GM18858 (cell line): ENCODE measurements around the gene GRIN2A.

Source experiments
- ATAC-seq: cut with Tn5 transposase; IDR thresholded peaks from one replicate; pipeline ENCODE4 v1.9.1; 2021; ENCODE audit not compliant: unreplicated experiment

GRIN2A gene

GRCh38 chr16:10182222-10183053 lies at the start of gene GRIN2A:
Gene GRIN2A, minus strand, starts transcription at chr16:10182428. Its CDS starts 2,017 bp downstream, at chr16:10180411.
- ATAC-seq: no peak

GRCh38 chr16:10231563-10231962 lies 49.3 kb upstream of the GRIN2A start:
- no peak for ATAC-seq

- ATAC-seq: no peak
These were observed 46.6 kb upstream of the GRIN2A start for GRCh38 chr16:10228779-10229178.

- ATAC-seq: no peak
These were observed 44.7 kb upstream of the GRIN2A start for GRCh38 chr16:10226987-10227306.

- ATAC-seq: no peak
These were observed 44.1 kb upstream of the GRIN2A start for GRCh38 chr16:10226141-10226986.

- ATAC-seq: no peak
These were observed 43.4 kb upstream of the GRIN2A start for GRCh38 chr16:10225653-10226052.

GRCh38 chr16:10224850-10225249 lies 42.6 kb upstream of the GRIN2A start:
- no peak for ATAC-seq

GRCh38 chr16:10220942-10221341 lies 38.7 kb upstream of the GRIN2A start:
- no peak for ATAC-seq

GRCh38 chr16:10219742-10220141 lies 37.5 kb upstream of the GRIN2A start:
- ATAC-seq: no peak

GRCh38 chr16:10218490-10219206 lies 36.4 kb upstream of the GRIN2A start:
- ATAC-seq: no peak

GRCh38 chr16:10213748-10214147 lies 31.5 kb upstream of the GRIN2A start:
- ATAC-seq: no peak

GRCh38 chr16:10210944-10211343 lies 28.7 kb upstream of the GRIN2A start:
- ATAC-seq: no peak

- ATAC-seq: no peak
These were observed 24.6 kb upstream of the GRIN2A start for GRCh38 chr16:10206865-10207264.

- peak; percentile 82 for ATAC-seq
These were observed 24.0 kb upstream of the GRIN2A start for GRCh38 chr16:10206215-10206614.

- no peak for ATAC-seq
These were observed 23.5 kb upstream of the GRIN2A start for GRCh38 chr16:10205688-10206087.

GRCh38 chr16:10202649-10203048 lies 20.4 kb upstream of the GRIN2A start:
- ATAC-seq: no peak

- no peak for ATAC-seq
These were observed 18.7 kb upstream of the GRIN2A start for GRCh38 chr16:10200637-10201586.

- ATAC-seq: no peak
These were observed 14.8 kb upstream of the GRIN2A start for GRCh38 chr16:10196999-10197398.

GRCh38 chr16:10191096-10191495 lies 8.9 kb upstream of the GRIN2A start:
- ATAC-seq: no peak

GRCh38 chr16:10189861-10190390 lies 7.7 kb upstream of the GRIN2A start:
- ATAC-seq: no peak
